Breast epithelium (tissue), 3 donors: ENCODE measurements around the gene ANO2.

ENCODE experiments used
- CTCF ChIP-seq, 3 donors: fragments of 450-650 bp; IDR thresholded peaks; one replicate each; pipeline ENCODE4 v1.5.1; 2016 to 2017; ENCODE audit warnings: antibody characterized with exemption in 3 of 3, mild to moderate bottlenecking in 3 of 3, moderate library complexity in 3 of 3
- POLR2A ChIP-seq: fragments of 450-650 bp; IDR thresholded peaks from one replicate; pipeline ENCODE4 v1.6.1; 2016; ENCODE audit warnings: antibody characterized with exemption, mild to moderate bottlenecking, moderate library complexity
- POLR2AphosphoS5 ChIP-seq, 3 donors: sonication (generic); formaldehyde crosslinking; IDR thresholded peaks; one replicate each; pipeline ENCODE4 v1.6.1; 2017; ENCODE audit warnings: antibody characterized with exemption in 3 of 3

GRCh38 chr12:5518584-5519365 lies 426.3 kb downstream of the ANO2 start:
- TF ChIP-seq POLR2A (no peak), CTCF (IDR thresholded peaks at IDR 0.05) (no peak), POLR2AphosphoS5 (IDR thresholded peaks at IDR 0.05) (no peak)
